Esophagus muscularis mucosa (tissue), 4 donors: ENCODE measurements around the gene C17orf58.

ENCODE experiments used
- EP300 ChIP-seq: sonication (generic); formaldehyde crosslinking; IDR thresholded peaks from one replicate; pipeline ENCODE4 v1.6.1; 2017; ENCODE audit warnings: antibody characterized with exemption
- POLR2A ChIP-seq: fragments of 450-650 bp; IDR thresholded peaks from one replicate; pipeline ENCODE4 v1.6.1; 2017; ENCODE audit warnings: antibody characterized with exemption, moderate library complexity, mild to moderate bottlenecking, low read depth
- POLR2AphosphoS5 ChIP-seq, 2 donors: sonication (generic); formaldehyde crosslinking; IDR thresholded peaks; one replicate each; pipeline ENCODE4 v1.6.1; 2017; ENCODE audit warnings: antibody characterized with exemption in 2 of 2
- TF ChIP-seq, protein P1 (sequence below), 3 experiments: fragments of 200-600 bp in 2 of 3; fragments of 450-650 bp in 1 of 3; sonication (generic) in 2 of 3; IDR thresholded peaks; one replicate each; pipeline ENCODE4 v1.5.1; 2017 to 2019; ENCODE audit warnings: antibody characterized with exemption in 3 of 3, mild to moderate bottlenecking in 2 of 3, moderate library complexity in 1 of 3

GRCh38 chr17:68019675-68020408, 23.6 kb upstream of the C17orf58 start:
- TF ChIP-seq POLR2AphosphoS5 (IDR thresholded peaks at IDR 0.05) = peak in 1 of 2 donors; percentile 95
- TF ChIP-seq EP300 = no peak
- TF ChIP-seq, protein P1, sequence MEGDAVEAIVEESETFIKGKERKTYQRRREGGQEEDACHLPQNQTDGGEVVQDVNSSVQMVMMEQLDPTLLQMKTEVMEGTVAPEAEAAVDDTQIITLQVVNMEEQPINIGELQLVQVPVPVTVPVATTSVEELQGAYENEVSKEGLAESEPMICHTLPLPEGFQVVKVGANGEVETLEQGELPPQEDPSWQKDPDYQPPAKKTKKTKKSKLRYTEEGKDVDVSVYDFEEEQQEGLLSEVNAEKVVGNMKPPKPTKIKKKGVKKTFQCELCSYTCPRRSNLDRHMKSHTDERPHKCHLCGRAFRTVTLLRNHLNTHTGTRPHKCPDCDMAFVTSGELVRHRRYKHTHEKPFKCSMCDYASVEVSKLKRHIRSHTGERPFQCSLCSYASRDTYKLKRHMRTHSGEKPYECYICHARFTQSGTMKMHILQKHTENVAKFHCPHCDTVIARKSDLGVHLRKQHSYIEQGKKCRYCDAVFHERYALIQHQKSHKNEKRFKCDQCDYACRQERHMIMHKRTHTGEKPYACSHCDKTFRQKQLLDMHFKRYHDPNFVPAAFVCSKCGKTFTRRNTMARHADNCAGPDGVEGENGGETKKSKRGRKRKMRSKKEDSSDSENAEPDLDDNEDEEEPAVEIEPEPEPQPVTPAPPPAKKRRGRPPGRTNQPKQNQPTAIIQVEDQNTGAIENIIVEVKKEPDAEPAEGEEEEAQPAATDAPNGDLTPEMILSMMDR (IDR thresholded peaks at IDR 0.05) = peak; percentile 24 to 55 (median 36)
- TF ChIP-seq POLR2A = peak; percentile 33
